ENCODE measurements around the gene KLF16.

Gene KLF16

GRCh38 chr19:1818549-1819195, 44.7 kb downstream of the KLF16 start:
- no peak for DNase-seq

GRCh38 chr19:1817553-1818179, 45.7 kb downstream of the KLF16 start:
- DNase-seq: no peak

GRCh38 chr19:1816530-1817298, 46.7 kb downstream of the KLF16 start:
- DNase-seq: no peak

GRCh38 chr19:1815605-1816529, 47.5 kb downstream of the KLF16 start:
- DNase-seq: no peak

GRCh38 chr19:1814833-1815604, 48.4 kb downstream of the KLF16 start:
- no peak for DNase-seq

GRCh38 chr19:1814391-1814790, 49.0 kb downstream of the KLF16 start:
- no peak for DNase-seq

- DNase-seq: no peak
These were observed 49.9 kb downstream of the KLF16 start for GRCh38 chr19:1813192-1814182.

- peak; percentile 72 for DNase-seq
These were observed 50.8 kb downstream of the KLF16 start for GRCh38 chr19:1812426-1813191.

- DNase-seq: no peak
These were observed 51.4 kb downstream of the KLF16 start, which contains the start of gene ATP8B3 for GRCh38 chr19:1811942-1812425. ATP8B3 (minus strand) TSS chr19:1812276; CDS start chr19:1811736, 540 bp downstream.

- DNase-seq: peak; percentile 64
These were observed 51.9 kb downstream of the KLF16 start for GRCh38 chr19:1811472-1811894.

- no peak for DNase-seq
These were observed 52.8 kb downstream of the KLF16 start for GRCh38 chr19:1810439-1811160.

- DNase-seq: no peak
These were observed 53.7 kb downstream of the KLF16 start for GRCh38 chr19:1809678-1810077.

GRCh38 chr19:1808395-1808731, 55.0 kb downstream of the KLF16 start:
- DNase-seq: no peak

GRCh38 chr19:1807695-1808394, 55.5 kb downstream of the KLF16 start:
- no peak for DNase-seq

- DNase-seq: no peak
These were observed 56.2 kb downstream of the KLF16 start for GRCh38 chr19:1807030-1807694.

- no peak for DNase-seq
These were observed 57.0 kb downstream of the KLF16 start for GRCh38 chr19:1806184-1807029.

All from activated CD8-positive, alpha-beta memory T cell treated with anti-CD3 and anti-CD28 coated beads, Interleukin-2, amount 50 U/mL, for 4 hours (primary cell).